ENCODE results near the gene CD81.
"Not testable (repeated sequence)": the region's sequence is repeated elsewhere in the genome, so short reads cannot be mapped to it uniquely, and the experiment has no call there.

Gene CD81

GRCh38 chr11:2347308-2347830 lies 29.7 kb upstream of the CD81 start:
- no peak for TF ChIP-seq CTCF (IDR thresholded peaks at IDR 0.05; ENCODE audit: control extremely low read depth, extremely low read depth, low read depth, missing control alignments)
- CTCF ChIA-PET = interaction anchor here (2.9 kb wide), 1 partner anchor 42 kb away, joined by 8 read pairs; no protein-coding TSS in a partner anchor
- DNase-seq (ENCODE audit: extremely low spot score) = no peak
- POLR2A ChIA-PET = no interaction called here

DNA sequence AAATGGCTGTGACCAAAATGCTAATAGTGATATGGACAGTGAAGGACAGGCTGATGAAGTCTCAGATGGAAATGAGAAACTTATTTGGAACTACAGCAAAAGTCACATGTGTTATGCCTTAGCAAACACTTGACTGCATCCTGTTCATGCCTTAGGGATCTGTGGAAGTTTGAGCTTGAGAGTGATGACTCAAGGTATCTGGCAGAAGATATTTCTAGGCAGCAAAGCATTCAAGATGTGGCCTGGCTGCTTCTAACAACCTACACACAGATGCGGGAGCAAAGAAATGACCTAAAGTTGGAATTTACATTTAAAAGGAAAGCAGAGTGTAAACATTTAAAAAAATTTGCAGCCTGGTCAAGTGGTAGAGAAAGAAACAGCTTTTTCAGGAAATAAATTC lies 28.1 kb upstream of the CD81 start:
- ChIA-PET CTCF (interaction anchor here (2.9 kb wide), 1 partner anchor 44 kb away, joined by 8 read pairs; no protein-coding TSS in a partner anchor), POLR2A (no interaction called here)
- no peak for TF ChIP-seq CTCF (IDR thresholded peaks at IDR 0.05; ENCODE audit: control extremely low read depth, extremely low read depth, low read depth, missing control alignments)
- no peak for DNase-seq (ENCODE audit: extremely low spot score)

GRCh38 chr11:2351701-2352100 lies 25.4 kb upstream of the CD81 start:
- POLR2A ChIA-PET = no interaction called here
- DNase-seq (ENCODE audit: extremely low spot score) = no peak
- CTCF ChIA-PET = no interaction called here
- TF ChIP-seq CTCF (IDR thresholded peaks at IDR 0.05; ENCODE audit: control extremely low read depth, extremely low read depth, low read depth, missing control alignments) = no peak

GRCh38 chr11:2352420-2352819 lies 24.7 kb upstream of the CD81 start:
- no peak for TF ChIP-seq CTCF (IDR thresholded peaks at IDR 0.05; ENCODE audit: control extremely low read depth, extremely low read depth, low read depth, missing control alignments)
- ChIA-PET POLR2A (no interaction called here), CTCF (no interaction called here)
- no peak for DNase-seq (ENCODE audit: extremely low spot score)

GRCh38 chr11:2355000-2355644 lies 22.0 kb upstream of the CD81 start:
- no peak for TF ChIP-seq CTCF (IDR thresholded peaks at IDR 0.05; ENCODE audit: control extremely low read depth, extremely low read depth, low read depth, missing control alignments)

GRCh38 chr11:2357246-2357645 lies 19.9 kb upstream of the CD81 start:
- POLR2A ChIA-PET = no interaction called here

More at GRCh38 chr11:2355000-2355644, 22.0 kb upstream of the CD81 start:
- CTCF ChIA-PET = no interaction called here
- no peak for DNase-seq (ENCODE audit: extremely low spot score)
- POLR2A ChIA-PET = no interaction called here

GRCh38 chr11:2357651-2358050 lies 19.5 kb upstream of the CD81 start:
- POLR2A ChIA-PET; DNase-seq (ENCODE audit: extremely low spot score); CTCF ChIA-PET: not testable (repeated sequence)

More at GRCh38 chr11:2357246-2357645, 19.9 kb upstream of the CD81 start:
- CTCF ChIA-PET = no interaction called here
- TF ChIP-seq CTCF (IDR thresholded peaks at IDR 0.05; ENCODE audit: control extremely low read depth, extremely low read depth, low read depth, missing control alignments) = no peak
- no peak for DNase-seq (ENCODE audit: extremely low spot score)
